Mucosa of rectum (tissue), 2 donors: ENCODE data around the gene PIP5KL1.

Experiments
- H3K27ac ChIP-seq, 2 donors: one replicate each; pipeline ENCODE4 v1.7.0; 2013; ENCODE audit warnings: inconsistent platforms in 2 of 2, low read depth in 2 of 2, low read length in 2 of 2
- H3K27me3 ChIP-seq, 2 donors: one replicate each; pipeline ENCODE4 v1.7.0; 2013; ENCODE audit warnings: low read length in 2 of 2; ENCODE audit not compliant: control insufficient read depth in 2 of 2, insufficient read depth in 2 of 2
- H3K36me3 ChIP-seq, 2 donors: one replicate each; pipeline ENCODE4 v1.7.0; 2013; ENCODE audit warnings: low read length in 2 of 2; ENCODE audit not compliant: control insufficient read depth in 2 of 2, insufficient read depth in 2 of 2
- H3K4me1 ChIP-seq, 2 donors: one replicate each; pipeline ENCODE4 v1.7.0; 2013; ENCODE audit warnings: low read length in 2 of 2, mild to moderate bottlenecking in 1 of 2; ENCODE audit not compliant: control insufficient read depth in 2 of 2, insufficient read depth in 2 of 2
- H3K4me3 ChIP-seq, 2 donors: one replicate each; pipeline ENCODE4 v1.7.0; 2013; ENCODE audit warnings: low read length in 2 of 2
- H3K9ac ChIP-seq, 2 donors: one replicate each; pipeline ENCODE4 v1.7.0; 2013; ENCODE audit warnings: low read length in 2 of 2, low read depth in 1 of 2, mild to moderate bottlenecking in 1 of 2
- H3K9me3 ChIP-seq, 2 donors: one replicate each; pipeline ENCODE4 v1.7.0; 2013; ENCODE audit warnings: low read length in 2 of 2; ENCODE audit not compliant: control insufficient read depth in 2 of 2
- donor health status: healthy.
- donor health status: Normal muscosa, but diverticular disease.

Gene PIP5KL1

GRCh38 chr9:127873886-127874285, 56.7 kb downstream of the PIP5KL1 start:
- no peak overlapping the region for H3K9ac ChIP-seq
- H3K9me3 ChIP-seq = no peaks in the 10 kb centered on the region
- no peak overlapping the region for H3K4me3 ChIP-seq
- no peak overlapping the region for H3K27ac ChIP-seq
- H3K4me1 ChIP-seq = peaks cover 39 to 40% of the 10 kb centered on the region in 2 donors
- no peaks in the 10 kb centered on the region for H3K27me3 ChIP-seq
- peaks cover 14 to 28% of the 10 kb centered on the region in 2 donors for H3K36me3 ChIP-seq

- Histone ChIP-seq H3K9me3 (no peaks in the 10 kb centered on the region), H3K4me1 (peaks cover 35 to 39% of the 10 kb centered on the region in 2 donors), H3K4me3 (no peak overlapping the region), H3K9ac (no peak overlapping the region), H3K36me3 (peaks cover 14 to 30% of the 10 kb centered on the region in 2 donors), H3K27ac (no peak overlapping the region), H3K27me3 (no peaks in the 10 kb centered on the region)
Measured at GRCh38 chr9:127873223-127873691, 57.3 kb downstream of the PIP5KL1 start.

GRCh38 chr9:127872369-127873222, 58.0 kb downstream of the PIP5KL1 start:
- H3K27me3 ChIP-seq = no peaks in the 10 kb centered on the region
- H3K9me3 ChIP-seq = no peaks in the 10 kb centered on the region
- no peak overlapping the region for H3K4me3 ChIP-seq
- H3K27ac ChIP-seq = no peak overlapping the region
- H3K9ac ChIP-seq = no peak overlapping the region
- H3K36me3 ChIP-seq = peaks cover 14 to 37% of the 10 kb centered on the region in 2 donors
- peaks cover 29 to 32% of the 10 kb centered on the region in 2 donors for H3K4me1 ChIP-seq

GRCh38 chr9:127871531-127871930, 59.0 kb downstream of the PIP5KL1 start:
- H3K36me3 ChIP-seq = peaks cover 14 to 38% of the 10 kb centered on the region in 2 donors
- H3K4me1 ChIP-seq = peaks cover 21 to 26% of the 10 kb centered on the region in 2 donors
- no peaks in the 10 kb centered on the region for H3K27me3 ChIP-seq
- H3K27ac ChIP-seq = no peak overlapping the region
- no peak overlapping the region for H3K9ac ChIP-seq
- H3K9me3 ChIP-seq = no peaks in the 10 kb centered on the region
- no peak overlapping the region for H3K4me3 ChIP-seq

GRCh38 chr9:127870887-127871286, 59.7 kb downstream of the PIP5KL1 start:
- no peak overlapping the region for H3K4me3 ChIP-seq
- H3K36me3 ChIP-seq = peaks cover 14 to 39% of the 10 kb centered on the region in 2 donors
- no peak overlapping the region for H3K9ac ChIP-seq
- H3K9me3 ChIP-seq = no peaks in the 10 kb centered on the region
- no peaks in the 10 kb centered on the region for H3K27me3 ChIP-seq
- H3K4me1 ChIP-seq = peaks cover 16 to 21% of the 10 kb centered on the region in 2 donors
- H3K27ac ChIP-seq = no peak overlapping the region
